Glomerular endothelial cell (primary cell): ENCODE data around the gene KCTD20. TPM values are rescaled to one million over a fixed set of nuclear protein-coding genes. Genes with fewer than 3 reads are reported as not detected.
"Not testable (repeated sequence)": the region's sequence is repeated elsewhere in the genome, so short reads cannot be mapped to it uniquely, and the experiment has no call there.

Experiments
- DNase-seq: peaks from one replicate; pipeline ENCODE4 v3.0.0-alpha.2; 2011; ENCODE audit warnings: low read depth, low spot score; ENCODE audit errors: extremely low read depth
- total RNA-seq: library from RNA; depleted of rRNA; stranded (reverse); fragments of >200 nt; gene quantifications from 2 replicates; pipeline ENCODE4 v1.2.3, GENCODE V29; 2015

The KCTD20 gene
- total RNA-seq, result 65.0 and 74.7 TPM in 2 replicates

- DNase-seq, result no peak
These were observed at the start of gene KCTD20, which contains the start of gene PXT1 for GRCh38 chr6:36442671-36443470. KCTD20 (plus strand) TSS chr6:36443000; CDS start chr6:36470098, 27,098 bp downstream. PXT1 (minus strand) TSS chr6:36442854; CDS start chr6:36426082, 16,772 bp downstream.

DNA sequence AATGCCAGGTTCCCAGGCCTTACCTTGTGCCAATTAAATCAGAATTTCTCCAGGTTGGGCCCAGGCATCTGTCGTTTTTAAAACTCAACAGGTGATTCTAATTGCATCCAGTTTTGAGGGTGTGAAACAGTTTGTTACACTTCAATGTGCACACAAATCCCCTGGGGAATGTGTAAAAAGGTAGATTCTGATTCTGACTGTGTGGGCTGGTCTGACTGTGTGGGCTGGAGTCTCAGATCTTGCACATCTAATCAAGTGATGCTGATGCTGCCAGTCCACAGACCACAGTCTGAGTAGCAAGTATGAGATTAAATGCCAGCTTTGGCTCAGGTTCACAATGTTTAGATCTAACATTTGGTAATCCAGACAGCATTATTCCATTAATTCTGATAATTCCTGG, 42.8 kb upstream of the KCTD20 start:
- DNase-seq, result no peak

GRCh38 chr6:36402481-36402880, 40.3 kb upstream of the KCTD20 start:
- DNase-seq, result no peak

DNA sequence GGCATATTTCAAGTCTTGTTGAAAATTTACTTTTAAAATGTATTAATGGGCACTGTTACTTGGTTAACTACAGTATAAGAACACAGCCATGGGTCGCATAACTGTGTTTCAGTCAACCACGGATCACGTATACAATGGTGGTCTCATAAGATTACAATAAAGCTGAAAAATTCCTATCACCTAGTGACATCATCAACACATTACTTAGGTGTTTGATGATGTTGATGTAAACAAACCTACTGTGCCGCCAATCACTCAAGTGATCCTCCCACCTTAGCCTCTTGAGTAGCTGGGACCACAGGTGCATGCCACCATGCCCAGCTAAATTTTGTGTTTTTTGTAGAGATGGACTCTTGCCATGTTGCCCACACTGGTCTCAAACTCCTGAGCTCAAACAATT, 38.6 kb upstream of the KCTD20 start:
- no peak for DNase-seq

- DNase-seq, result not testable (repeated sequence)
These were observed 33.1 kb upstream of the KCTD20 start for GRCh38 chr6:36409718-36410117.

- no peak for DNase-seq
These were observed 29.0 kb upstream of the KCTD20 start for GRCh38 chr6:36413489-36414480.

DNA sequence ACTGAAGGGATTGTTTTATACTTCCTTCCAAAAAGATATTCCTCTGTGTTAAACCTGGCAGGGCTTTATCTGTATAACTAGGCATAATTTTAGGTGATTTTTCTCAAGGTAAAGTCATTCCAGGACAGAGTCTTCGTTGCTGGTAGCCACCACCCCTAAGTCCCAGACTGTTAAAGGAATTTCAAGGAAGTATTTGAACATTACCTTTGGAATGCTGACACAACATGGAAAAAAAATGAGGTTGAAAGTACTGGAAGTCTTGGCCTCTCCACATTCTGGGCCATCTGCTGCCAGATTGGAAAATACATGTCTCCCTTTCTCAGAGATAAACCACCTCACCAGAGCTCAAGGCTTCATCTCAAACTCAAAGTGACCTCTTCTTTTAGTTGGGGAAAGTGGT, 28.3 kb upstream of the KCTD20 start:
- no peak for DNase-seq

- DNase-seq, result no peak
These were observed 24.2 kb upstream of the KCTD20 start for GRCh38 chr6:36418558-36418957.

GRCh38 chr6:36419310-36419709, 23.5 kb upstream of the KCTD20 start:
- no peak for DNase-seq

- no peak for DNase-seq
These were observed 20.1 kb upstream of the KCTD20 start for GRCh38 chr6:36422714-36423100.

GRCh38 chr6:36423101-36423824, 19.5 kb upstream of the KCTD20 start:
- no peak for DNase-seq

DNA sequence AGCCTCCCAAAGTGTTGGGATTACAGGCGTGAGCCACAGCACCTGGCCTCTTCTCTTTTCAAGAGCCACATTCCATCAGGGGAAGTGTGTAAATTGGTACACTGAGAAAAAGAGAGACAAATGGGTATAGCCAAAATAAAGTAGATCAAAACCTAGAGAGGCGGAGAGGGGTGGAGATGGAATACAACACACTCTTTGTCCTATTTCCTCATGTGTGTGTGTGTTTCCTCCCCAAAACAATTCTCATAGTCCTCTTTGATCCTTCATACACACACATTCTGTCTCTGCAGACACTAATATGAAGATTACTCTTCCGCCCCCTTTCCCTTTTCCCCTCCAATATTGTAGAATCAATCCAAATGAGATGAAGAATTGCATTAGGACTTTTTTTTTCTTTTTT, 16.2 kb upstream of the KCTD20 start:
- DNase-seq, result no peak

DNA sequence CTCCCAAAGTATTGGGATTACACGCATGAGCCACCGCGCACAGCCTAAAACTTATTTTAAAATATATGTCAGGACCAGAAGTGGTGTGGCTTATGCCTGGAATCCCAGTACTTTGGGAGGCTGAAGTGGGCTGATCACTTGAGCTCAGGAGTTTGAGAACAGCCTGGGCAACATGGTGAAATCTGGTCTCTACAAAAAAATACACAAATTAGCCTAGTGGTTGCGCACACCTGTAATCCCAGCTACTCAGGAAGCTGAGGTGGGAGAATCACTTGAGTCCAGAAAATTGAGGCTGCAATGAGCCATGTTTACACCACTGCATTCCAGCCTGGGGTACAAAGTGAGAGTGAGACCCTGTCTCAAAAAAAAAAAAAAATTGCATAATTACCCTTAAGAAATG, 13.9 kb upstream of the KCTD20 start:
- no peak for DNase-seq

- no peak for DNase-seq
These were observed 12.4 kb upstream of the KCTD20 start for GRCh38 chr6:36430351-36430750.

DNA sequence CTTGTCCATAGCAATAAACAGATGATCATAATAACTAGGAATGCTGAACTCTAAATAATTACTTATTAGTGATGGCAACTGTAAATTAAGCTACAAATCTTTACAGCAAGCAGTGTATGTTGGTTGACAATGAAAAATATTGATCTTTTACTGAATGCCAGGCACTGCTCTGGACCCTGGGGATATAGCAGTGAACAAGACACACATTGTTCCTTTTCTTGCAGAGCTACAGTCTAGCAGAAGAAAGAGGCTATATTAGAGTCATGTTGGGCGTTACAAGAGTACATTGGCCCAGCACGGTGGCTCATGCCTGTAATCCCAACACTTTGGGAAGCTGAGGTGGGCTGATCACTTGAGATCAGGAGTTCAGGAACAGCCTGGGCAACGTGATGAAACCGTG, 11.6 kb upstream of the KCTD20 start:
- no peak for DNase-seq

- DNase-seq, result no peak
These were observed 10.6 kb upstream of the KCTD20 start for GRCh38 chr6:36432151-36432671.

DNA sequence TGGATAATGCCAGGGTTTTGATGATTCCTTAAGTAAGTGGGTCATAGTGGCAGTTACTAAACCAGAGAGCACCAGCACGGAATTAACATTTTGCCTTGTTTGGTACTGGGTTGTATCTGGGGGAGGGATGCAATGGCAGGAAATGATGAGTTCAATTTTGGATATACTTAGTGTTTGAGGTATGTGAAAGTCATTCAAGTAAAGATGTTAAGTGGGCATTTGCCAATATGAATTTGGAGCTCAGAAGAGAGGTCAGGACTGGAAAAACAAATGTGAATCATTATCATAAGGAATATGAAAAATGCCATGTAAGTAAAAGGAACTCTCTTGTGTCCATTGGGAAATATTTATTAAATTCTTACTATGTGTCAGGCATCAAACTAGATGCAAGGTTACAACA, 6.3 kb upstream of the KCTD20 start:
- no peak for DNase-seq

DNA sequence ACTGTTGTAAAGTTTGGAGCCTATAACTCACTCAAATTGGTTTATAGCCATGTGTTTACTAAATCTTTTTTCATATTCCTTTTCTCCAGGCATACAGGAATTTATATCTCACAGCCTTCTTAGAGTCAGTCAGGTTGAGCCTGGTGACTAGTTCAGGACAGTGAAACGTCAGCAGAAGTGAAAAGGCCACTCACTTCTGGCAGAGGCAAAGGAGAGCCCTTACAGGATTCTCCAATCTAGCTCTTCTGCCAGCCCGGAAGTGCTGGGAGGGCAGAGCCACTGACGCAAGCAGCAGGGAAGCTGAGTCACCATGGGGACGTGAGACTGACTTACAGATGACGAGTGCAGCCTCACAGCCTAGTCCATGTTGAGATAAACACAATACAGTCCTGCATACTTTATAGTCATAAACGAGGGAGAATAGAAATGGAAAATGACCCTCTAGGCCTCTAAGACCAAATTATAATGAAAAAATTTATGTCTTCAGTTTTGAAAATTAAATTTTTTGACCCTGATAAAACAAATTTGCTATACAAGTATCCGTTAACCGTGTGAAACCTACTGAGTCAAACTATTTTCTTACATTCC, 1.4 kb upstream of the KCTD20 start:
- peak; percentile 97 for DNase-seq

DNA sequence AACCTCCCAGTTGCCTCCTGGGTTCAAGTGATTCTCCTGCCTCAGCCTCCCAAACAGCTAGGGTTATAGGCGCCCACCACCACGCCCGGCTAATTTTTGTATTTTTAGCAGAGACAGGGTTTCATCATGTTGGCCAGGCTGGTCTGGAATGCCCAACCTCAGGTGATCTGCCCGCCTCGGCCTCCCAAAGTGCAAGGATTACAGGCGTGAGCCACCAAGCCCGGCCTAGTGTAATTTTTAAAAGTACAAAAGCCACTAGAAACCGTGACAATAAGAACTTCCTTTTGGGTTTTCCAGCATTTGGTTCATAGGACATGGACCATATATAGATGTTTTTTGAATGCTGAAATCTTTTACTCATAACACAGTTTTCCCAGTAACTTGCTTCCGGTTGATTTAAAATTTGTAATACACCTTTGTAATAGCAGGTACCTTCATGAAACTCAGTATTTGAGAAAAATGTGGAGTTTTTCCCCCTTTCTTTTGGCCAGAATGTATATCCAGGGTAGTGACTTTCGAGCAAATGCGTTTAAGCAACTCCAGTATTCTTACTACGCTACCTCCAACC, 613 bp upstream of the KCTD20 start:
- no peak for DNase-seq
